IMR-90 (cell line): Measurements from ENCODE around the gene SLC44A2. TPM values are rescaled to one million over a fixed set of nuclear protein-coding genes. Genes with fewer than 3 reads are reported as not detected.

Source experiments
- ATAC-seq: fragments of 200-7000 bp; cut with Tn5 transposase; 2 replicates; pipeline ENCODE4 v1.9.1; 2020; ENCODE audit warnings: low read depth, mild to moderate bottlenecking, moderate library complexity
- BruUV-seq: library from RNA; stranded (reverse); fragments of 400-500 nt; replicated peaks from 2 replicates; lab custom pipeline; 2021; lab: Mats Ljungman, UMichigan
- CTCF ChIA-PET: fragments of 300-600 bp; formaldehyde crosslinking; extraction: SDS; loops from one replicate; lab custom pipeline; 2021; ENCODE audit warnings: antibody characterized with exemption; lab: Yijun Ruan, JAX
- POLR2A ChIA-PET: fragments of 300-600 bp; sonication (Branson Sonifier 250); formaldehyde crosslinking; loops from one replicate; lab custom pipeline; 2022; ENCODE audit warnings: antibody characterized with exemption; ENCODE audit not compliant: unreplicated experiment; lab: Charles Lee
- DNase-seq: peaks from one replicate; pipeline ENCODE4 v3.0.0; 2013
- H2AFZ ChIP-seq: replicated peaks from 2 replicates; pipeline ENCODE3; 2013; ENCODE audit warnings: low read length, mild to moderate bottlenecking; ENCODE audit not compliant: poor library complexity
- H2AK5ac ChIP-seq: 2 replicates; pipeline ENCODE4 v1.6.1; 2013; ENCODE audit warnings: low read depth, low read length, inconsistent platforms
- H2AK9ac ChIP-seq: replicated peaks from 2 replicates; pipeline ENCODE3; 2013; ENCODE audit warnings: mild to moderate bottlenecking, low read depth, low read length, moderate library complexity; ENCODE audit not compliant: poor library complexity
- H2BK120ac ChIP-seq: 2 replicates; pipeline ENCODE4 v1.6.1; 2013; ENCODE audit warnings: low read depth, low read length, inconsistent platforms
- H2BK15ac ChIP-seq: 3 replicates; pipeline ENCODE4 v1.6.1; 2013; ENCODE audit warnings: low read depth, low read length, inconsistent platforms
- H2BK20ac ChIP-seq: 2 replicates; pipeline ENCODE4 v1.6.1; 2013; ENCODE audit warnings: low read depth, mild to moderate bottlenecking, inconsistent platforms, low read length, moderate library complexity
- H2BK5ac ChIP-seq: 2 replicates; pipeline ENCODE4 v1.6.1; 2013; ENCODE audit warnings: mild to moderate bottlenecking, low read depth, low read length, inconsistent platforms; ENCODE audit not compliant: poor library complexity, severe bottlenecking
- H3K14ac ChIP-seq: replicated peaks from 2 replicates; pipeline ENCODE4 v1.6.1; 2013; ENCODE audit warnings: low read depth, low read length, inconsistent platforms
- H3K18ac ChIP-seq: 2 replicates; pipeline ENCODE4 v1.6.1; 2013; ENCODE audit warnings: low read depth, low read length, control low read depth
- H3K23ac ChIP-seq: 2 replicates; pipeline ENCODE4 v1.6.1; 2013; ENCODE audit warnings: low read depth, low read length, inconsistent platforms
- H3K27ac ChIP-seq: 2 replicates; pipeline ENCODE4 v1.5.1; 2013; ENCODE audit warnings: mild to moderate bottlenecking, control low read depth, low read length; ENCODE audit not compliant: insufficient read depth
- H3K27me3 ChIP-seq: 2 replicates; pipeline ENCODE4 v1.6.1; 2013; ENCODE audit warnings: low read length; ENCODE audit not compliant: control insufficient read depth, insufficient read depth
- H3K36me3 ChIP-seq: 2 replicates; pipeline ENCODE4 v1.6.1; 2013; ENCODE audit warnings: low read length, mixed read lengths; ENCODE audit not compliant: control insufficient read depth, insufficient read depth
- H3K4ac ChIP-seq: 2 replicates; pipeline ENCODE4 v1.6.1; 2013; ENCODE audit warnings: low read depth, low read length, inconsistent platforms
- H3K4me1 ChIP-seq: 2 replicates; pipeline ENCODE4 v1.6.1; 2013; ENCODE audit warnings: low read length, mixed read lengths; ENCODE audit not compliant: control insufficient read depth, insufficient read depth
- H3K4me2 ChIP-seq: 2 replicates; pipeline ENCODE4 v1.6.1; 2013; ENCODE audit warnings: low read depth, mild to moderate bottlenecking, control low read depth, low read length, moderate library complexity
- H3K4me3 ChIP-seq: 2 replicates; pipeline ENCODE4 v1.5.1; 2013; ENCODE audit warnings: low read depth, mild to moderate bottlenecking, control low read depth, low read length, moderate library complexity; ENCODE audit not compliant: insufficient read depth
- H3K56ac ChIP-seq: 2 replicates; pipeline ENCODE4 v1.6.1; 2013; ENCODE audit warnings: low read length, inconsistent platforms; ENCODE audit not compliant: insufficient read depth; ENCODE audit errors: extremely low read depth
- H3K79me1 ChIP-seq, 2 experiments: 2 replicates each; pipeline ENCODE4 v1.6.1; 2013; ENCODE audit warnings: low read length in 2 of 2, inconsistent platforms in 1 of 2, low read depth in 1 of 2
- H3K9ac ChIP-seq: 2 replicates; pipeline ENCODE4 v1.6.1; 2013; ENCODE audit warnings: low read depth, low read length, control low read depth
- H3K9me1 ChIP-seq: 2 replicates; pipeline ENCODE4 v1.6.1; 2013; ENCODE audit warnings: low read length, inconsistent platforms; ENCODE audit not compliant: insufficient read depth
- H3K9me3 ChIP-seq: 2 replicates; pipeline ENCODE4 v1.6.1; 2013; ENCODE audit warnings: low read length; ENCODE audit not compliant: control insufficient read depth, insufficient read depth
- H4K20me1 ChIP-seq: 2 replicates; pipeline ENCODE4 v1.6.1; 2013; ENCODE audit warnings: low read length, inconsistent platforms; ENCODE audit not compliant: insufficient read depth
- H4K5ac ChIP-seq: 2 replicates; pipeline ENCODE4 v1.6.1; 2013; ENCODE audit warnings: mild to moderate bottlenecking, low read depth, low read length, control low read depth
- H4K8ac ChIP-seq, 2 experiments: 2 replicates each; pipeline ENCODE4 v1.6.1; 2013; ENCODE audit warnings: low read depth in 2 of 2, low read length in 2 of 2, control low read depth in 1 of 2, inconsistent platforms in 1 of 2
- H4K91ac ChIP-seq: 2 replicates; pipeline ENCODE4 v1.6.1; 2013; ENCODE audit warnings: low read depth, low read length, inconsistent platforms; ENCODE audit not compliant: insufficient read depth
- MAFK ChIP-seq: IDR thresholded peaks from 2 replicates; pipeline ENCODE4 v1.6.1; 2012; ENCODE audit warnings: low read depth, low read length, improper control_type of control experiment
- RAD21 ChIP-seq: IDR thresholded peaks from 2 replicates; pipeline ENCODE4 v1.6.1; 2012; ENCODE audit warnings: low read length, improper control_type of control experiment
- RCOR1 ChIP-seq: IDR thresholded peaks from 2 replicates; pipeline ENCODE4 v1.6.1; 2012; ENCODE audit warnings: mild to moderate bottlenecking, low read length, improper control_type of control experiment; ENCODE audit not compliant: insufficient replicate concordance
- WGBS, 2 experiments: methylation state at CpG; one replicate each; pipeline versions ENCODE4 v1.1.5 to v1.1.7; 2013; ENCODE audit warnings: missing lambda C conversion rate in 2 of 2; ENCODE audit not compliant: insufficient read length in 1 of 2; ENCODE audit errors: extremely low coverage in 2 of 2; 5-methylcytosine and 5-hydroxymethylcytosine counted together
- dilution Hi-C: fragments of 300-500 bp; cut with HindIII; formaldehyde crosslinking; loops from one replicate; pipeline ENCODE4 v1.14.3; 2018; ENCODE audit warnings: low sequenced_read_pairs; ENCODE audit not compliant: unreplicated experiment
- in situ Hi-C: fragments of 300-500 bp; cut with MboI; formaldehyde crosslinking; loops from 3 replicates; pipeline ENCODE4 v1.14.3; 2019; ENCODE audit warnings: low sequenced_read_pairs, inconsistent platforms, mixed read lengths
- intact Hi-C: fragments of 100-400 bp; cut with micrococcal nuclease; formaldehyde crosslinking; loops from 2 replicates; pipeline ENCODE4 v1.10.0; 2022
- polyA plus RNA-seq, 3 experiments: library from polyadenylated mRNA; depleted of rRNA; stranded (reverse); fragments of >200 nt; gene quantifications; 2 replicates each; pipeline ENCODE4 v1.2.3, GENCODE V29; 2012; ENCODE audit warnings: low replicate concordance in 1 of 3
- total RNA-seq: library from RNA; depleted of rRNA; stranded (reverse); fragments of >200 nt; gene quantifications from 2 replicates; pipeline ENCODE4 v1.2.3, GENCODE V29; 2012
- TF ChIP-seq, protein P1 (sequence below): conservative IDR thresholded peaks from 2 replicates; pipeline ENCODE4 v1.5.1; 2012; ENCODE audit warnings: mild to moderate bottlenecking, low read depth, low read length, improper control_type of control experiment

SLC44A2 gene
- total and polyA plus RNA-seq, 2 of the 4 experiments (the other 2 are of a cell fraction): 28.5 to 62.9 TPM

DNA sequence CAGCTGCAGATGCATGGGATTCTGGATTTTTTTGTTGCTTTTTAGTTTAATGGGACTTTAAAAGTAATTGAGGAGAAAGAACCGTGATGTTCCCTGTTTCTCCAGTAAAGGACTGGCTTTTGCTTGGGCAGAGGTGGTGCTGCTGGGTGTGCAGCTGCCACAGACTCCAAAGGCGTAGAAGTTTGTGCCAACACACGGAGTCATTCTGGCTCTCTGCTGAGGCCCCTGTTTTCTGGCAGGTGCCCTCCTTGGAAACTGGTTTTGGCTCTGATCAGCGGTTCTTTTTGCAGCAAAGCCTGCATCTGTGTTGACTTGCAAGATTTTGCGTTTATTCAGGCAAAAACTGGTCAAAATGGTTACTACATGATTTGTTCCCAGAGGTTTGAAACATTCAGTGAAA lies 59.9 kb downstream of the SLC44A2 start:
- in situ Hi-C loops: no loop called here
- Histone ChIP-seq H2BK15ac (no peak overlapping the region), H4K91ac (no peak overlapping the region), H3K4ac (no peak overlapping the region), H3K36me3 (peaks cover 91% of the 10 kb centered on the region), H3K23ac (no peak overlapping the region), H2BK20ac (no peak overlapping the region), H3K9ac (no peak overlapping the region), H3K79me1 (peaks cover 44 to 64% of the 10 kb centered on the region in 2 experiments), H3K9me1 (no peaks in the 10 kb centered on the region), H4K20me1 (peaks cover 70% of the 10 kb centered on the region), H3K27me3 (no peaks in the 10 kb centered on the region), H3K9me3 (no peaks in the 10 kb centered on the region), H4K8ac (no peak overlapping the region), H3K27ac (no peak overlapping the region), H3K14ac (no peak overlapping the region), H3K56ac (no peak overlapping the region), H2AFZ (no peak overlapping the region), H3K18ac (no peak overlapping the region), H3K4me3 (no peak overlapping the region), H2AK9ac (no peak overlapping the region), H3K4me2 (no peak overlapping the region), H4K5ac (no peak overlapping the region), H2BK120ac (no peak overlapping the region), H3K4me1 (no peaks in the 10 kb centered on the region), H2AK5ac (no peak overlapping the region), H2BK5ac (no peak overlapping the region)
- DNase-seq: no peak
- 83% methylated on average over 4 of the region's 5 CpGs; no CpG with 5 or more reads in 1 of the 2 experiments for WGBS, 2 experiments
- no TSS peak for BruUV-seq
- dilution Hi-C loops: no loop called here
- TF ChIP-seq MAFK: no peak
- no peak for TF ChIP-seq RAD21
- TF ChIP-seq, protein P1, sequence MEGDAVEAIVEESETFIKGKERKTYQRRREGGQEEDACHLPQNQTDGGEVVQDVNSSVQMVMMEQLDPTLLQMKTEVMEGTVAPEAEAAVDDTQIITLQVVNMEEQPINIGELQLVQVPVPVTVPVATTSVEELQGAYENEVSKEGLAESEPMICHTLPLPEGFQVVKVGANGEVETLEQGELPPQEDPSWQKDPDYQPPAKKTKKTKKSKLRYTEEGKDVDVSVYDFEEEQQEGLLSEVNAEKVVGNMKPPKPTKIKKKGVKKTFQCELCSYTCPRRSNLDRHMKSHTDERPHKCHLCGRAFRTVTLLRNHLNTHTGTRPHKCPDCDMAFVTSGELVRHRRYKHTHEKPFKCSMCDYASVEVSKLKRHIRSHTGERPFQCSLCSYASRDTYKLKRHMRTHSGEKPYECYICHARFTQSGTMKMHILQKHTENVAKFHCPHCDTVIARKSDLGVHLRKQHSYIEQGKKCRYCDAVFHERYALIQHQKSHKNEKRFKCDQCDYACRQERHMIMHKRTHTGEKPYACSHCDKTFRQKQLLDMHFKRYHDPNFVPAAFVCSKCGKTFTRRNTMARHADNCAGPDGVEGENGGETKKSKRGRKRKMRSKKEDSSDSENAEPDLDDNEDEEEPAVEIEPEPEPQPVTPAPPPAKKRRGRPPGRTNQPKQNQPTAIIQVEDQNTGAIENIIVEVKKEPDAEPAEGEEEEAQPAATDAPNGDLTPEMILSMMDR: no peak
- TF ChIP-seq RCOR1: no peak
- CTCF ChIA-PET: no interaction called here
- intact Hi-C loops: no loop called here
- ATAC-seq: no peak
- POLR2A ChIA-PET: no interaction called here
